WTC11 (cell line): ENCODE data around the gene HTR4. TPM values are rescaled to one million over a fixed set of nuclear protein-coding genes. Genes with fewer than 3 reads are reported as not detected.

Source experiments
- ATAC-seq: fragments of 200-7000 bp; cut with Tn5 transposase; 2 replicates; pipeline ENCODE4 v1.10.0; 2021; ENCODE audit warnings: mild to moderate bottlenecking, moderate library complexity
- CTCF ChIA-PET: fragments of 300-600 bp; sonication (Branson Sonifier 250); formaldehyde crosslinking; loops from one replicate; lab custom pipeline; 2021; ENCODE audit warnings: antibody characterized with exemption; lab: Charles Lee
- POLR2A ChIA-PET: fragments of 350-600 bp; sonication (Branson Sonifier 250); formaldehyde crosslinking; loops from one replicate; lab custom pipeline; 2021; ENCODE audit warnings: antibody characterized with exemption; lab: Charles Lee
- DNase-seq: peaks from one replicate; pipeline ENCODE4 v3.0.0; 2021; ENCODE audit warnings: low spot score
- H3K27ac Mint-ChIP-seq: 2 replicates; pipeline ENCODE4 v1.8.0; 2021; ENCODE audit warnings: mixed read lengths
- H3K27me3 Mint-ChIP-seq: 2 replicates; pipeline ENCODE4 v1.8.0; 2021; ENCODE audit warnings: low read depth, mild to moderate bottlenecking, moderate library complexity, mixed read lengths
- H3K36me3 Mint-ChIP-seq: 2 replicates; pipeline ENCODE4 v1.8.0; 2021; ENCODE audit warnings: mixed read lengths
- H3K4me1 Mint-ChIP-seq: 2 replicates; pipeline ENCODE4 v1.8.0; 2022; ENCODE audit warnings: mixed read lengths
- H3K4me3 Mint-ChIP-seq: 2 replicates; pipeline ENCODE4 v1.8.0; 2021; ENCODE audit warnings: mild to moderate bottlenecking, moderate library complexity, mixed read lengths
- H3K9me3 Mint-ChIP-seq: 2 replicates; pipeline ENCODE4 v1.8.0; 2021; ENCODE audit warnings: mixed read lengths
- AFF4 ChIP-seq: sonication (generic); formaldehyde crosslinking; IDR thresholded peaks from 2 replicates; pipeline ENCODE4 v1.8.1; 2023; ENCODE audit warnings: mild to moderate bottlenecking, missing genetic modification reagents, borderline replicate concordance
- ATF6 ChIP-seq: sonication (generic); formaldehyde crosslinking; IDR thresholded peaks from 2 replicates; pipeline ENCODE4 v1.8.1; 2023; ENCODE audit warnings: mild to moderate bottlenecking, missing genetic modification reagents
- CBFB ChIP-seq: sonication (generic); formaldehyde crosslinking; IDR thresholded peaks from 2 replicates; pipeline ENCODE4 v1.8.1; 2022; ENCODE audit warnings: mild to moderate bottlenecking, low read depth, missing genetic modification reagents
- ESRRA ChIP-seq: sonication (generic); formaldehyde crosslinking; IDR thresholded peaks from 2 replicates; pipeline ENCODE4 v1.8.1; 2022; ENCODE audit warnings: mild to moderate bottlenecking, missing genetic modification reagents, borderline replicate concordance
- FOXJ3 ChIP-seq: sonication (generic); formaldehyde crosslinking; IDR thresholded peaks from 2 replicates; pipeline ENCODE4 v1.9.0; 2021; ENCODE audit warnings: missing genetic modification reagents, mild to moderate bottlenecking, borderline replicate concordance
- FOXK1 ChIP-seq: sonication (generic); formaldehyde crosslinking; IDR thresholded peaks from 2 replicates; pipeline ENCODE4 v1.8.0; 2022; ENCODE audit warnings: mild to moderate bottlenecking, moderate library complexity, missing genetic modification reagents
- FOXP1 ChIP-seq: sonication (generic); formaldehyde crosslinking; IDR thresholded peaks from 2 replicates; pipeline ENCODE4 v1.8.0; 2022; ENCODE audit warnings: missing genetic modification reagents, mild to moderate bottlenecking, moderate library complexity, borderline replicate concordance
- FOXP4 ChIP-seq: sonication (generic); formaldehyde crosslinking; IDR thresholded peaks from 2 replicates; pipeline ENCODE4 v1.8.0; 2022; ENCODE audit warnings: mild to moderate bottlenecking, missing genetic modification reagents
- JAZF1 ChIP-seq: fragments of 250-450 bp; sonication (Bioruptor Pico); IDR thresholded peaks from 2 replicates; pipeline ENCODE4 v1.9.0; 2021; ENCODE audit warnings: moderate library complexity, mild to moderate bottlenecking, inconsistent platforms
- MAX ChIP-seq: sonication (generic); formaldehyde crosslinking; IDR thresholded peaks from 2 replicates; pipeline ENCODE4 v1.8.0; 2022; ENCODE audit warnings: mild to moderate bottlenecking, missing genetic modification reagents
- SMAD3 ChIP-seq: sonication (generic); formaldehyde crosslinking; IDR thresholded peaks from 2 replicates; pipeline ENCODE4 v1.8.0; 2022; ENCODE audit warnings: missing genetic modification reagents, mild to moderate bottlenecking, borderline replicate concordance
- TEAD1 ChIP-seq: sonication (generic); formaldehyde crosslinking; IDR thresholded peaks from 2 replicates; pipeline ENCODE4 v1.8.0; 2022; ENCODE audit warnings: mild to moderate bottlenecking, missing genetic modification reagents
- TP53 ChIP-seq: sonication (generic); formaldehyde crosslinking; IDR thresholded peaks from 2 replicates; pipeline ENCODE4 v1.8.1; 2023; ENCODE audit warnings: mild to moderate bottlenecking, missing genetic modification reagents
- ZBTB21 ChIP-seq: sonication (generic); formaldehyde crosslinking; IDR thresholded peaks from 2 replicates; pipeline ENCODE4 v1.8.1; 2023; ENCODE audit warnings: mild to moderate bottlenecking, missing genetic modification reagents, borderline replicate concordance
- ZNF281 ChIP-seq: sonication (generic); formaldehyde crosslinking; IDR thresholded peaks from 2 replicates; pipeline ENCODE4 v1.8.0; 2023; ENCODE audit warnings: mild to moderate bottlenecking, missing genetic modification reagents
- total RNA-seq: library from RNA; stranded (reverse); gene quantifications from 3 replicates; pipeline ENCODE4 v1.2.3, GENCODE V29; 2021

HTR4 gene
- total RNA-seq, 1 experiment from 2014 or later = not detected

- Mint-ChIP-seq H3K27ac (no peak overlapping the region), H3K9me3 (peaks cover 22% of the 10 kb centered on the region), H3K4me3 (no peak overlapping the region), H3K4me1 (peaks cover 3% of the 10 kb centered on the region; the same call in 1 of the 2 replicates), H3K27me3 (no peaks in the 10 kb centered on the region; the same call in 1 of the 2 replicates), H3K36me3 (no peaks in the 10 kb centered on the region)
- CTCF ChIA-PET = interaction anchor here (0.6 to 1.6 kb wide), 21 partner anchors 9 to 290 kb away, joined by 3 to 13 read pairs (median 3); no protein-coding TSS in a partner anchor
- TF ChIP-seq FOXP4 (no peak), TP53 (CRISPR knock-in tag) (no peak), ZBTB21 (no peak), FOXK1 (CRISPR knock-in tag) (no peak), ZNF281 (CRISPR knock-in tag) (no peak), FOXP1 (CRISPR knock-in tag) (no peak), SMAD3 (no peak), ATF6 (CRISPR knock-in tag) (no peak), MAX (CRISPR knock-in tag) (no peak), FOXJ3 (no peak), TEAD1 (CRISPR knock-in tag) (no peak), JAZF1 (CRISPR knock-in tag) (no peak), CBFB (CRISPR knock-in tag) (no peak), AFF4 (no peak), ESRRA (no peak)
- POLR2A ChIA-PET = interaction anchor here (0.6 kb wide), 1 partner anchor 186 kb away, joined by 3 read pairs; no protein-coding TSS in a partner anchor
- DNase-seq (no peak), ATAC-seq (no peak)
These were observed 33.5 kb upstream of the HTR4 start for GRCh38 chr5:148687871-148688270.
